Pulmonary artery endothelial cell (primary cell): ENCODE results near the gene OR5M10. TPM values are rescaled to one million over a fixed set of nuclear protein-coding genes. Genes with fewer than 3 reads are reported as not detected.
"Not testable (repeated sequence)": the region's sequence is repeated elsewhere in the genome, so short reads cannot be mapped to it uniquely, and the experiment has no call there.

Experiments
- DNase-seq: peaks from one replicate; pipeline ENCODE4 v3.0.0-alpha.2; 2011; ENCODE audit warnings: low read depth, low spot score
- total RNA-seq: library from RNA; depleted of rRNA; stranded (reverse); fragments of >200 nt; gene quantifications from 2 replicates; pipeline ENCODE4 v1.2.3, GENCODE V29; 2014

OR5M10 gene
- not detected in 2 replicates for total RNA-seq

DNA sequence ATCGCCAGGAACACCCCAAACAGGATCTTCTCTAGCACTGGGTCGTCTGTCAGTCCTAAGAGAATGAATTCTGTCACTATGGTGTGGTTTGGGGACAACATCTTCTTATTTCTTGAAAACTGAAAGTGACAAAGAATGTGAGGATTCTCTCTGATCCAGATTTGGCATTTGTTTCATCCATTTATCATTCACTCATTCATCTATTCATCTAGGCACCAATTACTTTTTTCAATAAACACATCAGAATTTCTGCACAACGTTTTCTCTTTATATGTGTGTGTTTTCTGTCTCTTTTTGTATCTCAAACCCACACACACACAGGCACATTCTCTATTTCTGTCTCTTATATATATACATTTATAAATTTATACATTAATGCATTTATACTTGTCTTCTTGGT, at the start of gene OR5M10:
Gene OR5M10 (minus strand): TSS at position 101 of the 400 bp plus-strand sequence. CDS start 0 bp downstream, at position 101.
- no peak for DNase-seq

GRCh38 chr11:56625946-56626345, 48.4 kb upstream of the OR5M10 start:
- DNase-seq = no peak

GRCh38 chr11:56624661-56625110, 47.2 kb upstream of the OR5M10 start:
- DNase-seq = no peak

GRCh38 chr11:56611174-56611573, 33.7 kb upstream of the OR5M10 start:
- no peak for DNase-seq

- DNase-seq = not testable (repeated sequence)
Observed at GRCh38 chr11:56592088-56592717, 14.7 kb upstream of the OR5M10 start.

DNA sequence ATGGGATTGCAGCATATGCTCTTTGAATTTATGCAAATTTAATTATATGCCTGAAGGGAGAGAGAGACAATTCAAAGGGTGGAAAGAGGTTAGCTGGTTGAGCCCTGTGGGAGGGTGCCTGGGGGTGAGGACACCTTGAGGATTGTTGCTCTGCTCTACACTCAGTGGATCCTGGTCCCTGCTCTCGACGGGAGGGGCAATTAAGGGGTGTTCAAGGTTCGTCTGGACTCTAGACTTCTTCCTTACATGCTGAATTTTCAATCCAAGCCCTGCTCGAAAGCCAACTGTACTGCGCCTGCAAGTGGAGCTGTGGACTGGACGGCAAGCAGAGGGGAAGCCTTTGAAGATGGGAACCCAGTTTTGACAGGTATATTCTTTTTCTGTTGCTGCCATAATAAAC, 18.9 kb downstream of the OR5M10 start:
- no peak for DNase-seq

GRCh38 chr11:56554691-56555090, 22.8 kb downstream of the OR5M10 start:
- not testable (repeated sequence) for DNase-seq

GRCh38 chr11:56545531-56545930, 32.0 kb downstream of the OR5M10 start:
- no peak for DNase-seq

DNA sequence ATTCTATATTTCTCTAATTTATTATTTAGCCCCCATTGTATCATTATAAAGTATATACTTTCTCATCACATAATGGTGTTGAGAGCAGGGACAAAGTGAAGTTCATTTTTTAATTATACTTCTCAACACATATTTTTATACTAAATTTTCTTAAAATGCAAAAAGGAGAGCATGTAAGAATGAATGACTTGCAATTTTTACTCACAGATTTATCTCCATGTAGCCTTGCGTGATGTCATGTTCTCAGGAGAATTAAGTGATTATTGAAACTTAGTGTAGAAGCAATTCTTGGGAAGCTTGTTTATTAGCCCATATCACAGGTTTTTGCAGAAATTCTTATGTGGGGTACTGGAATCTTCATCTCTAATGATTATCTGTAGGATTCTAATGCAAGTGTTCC, 33.8 kb downstream of the OR5M10 start:
- DNase-seq = no peak

DNA sequence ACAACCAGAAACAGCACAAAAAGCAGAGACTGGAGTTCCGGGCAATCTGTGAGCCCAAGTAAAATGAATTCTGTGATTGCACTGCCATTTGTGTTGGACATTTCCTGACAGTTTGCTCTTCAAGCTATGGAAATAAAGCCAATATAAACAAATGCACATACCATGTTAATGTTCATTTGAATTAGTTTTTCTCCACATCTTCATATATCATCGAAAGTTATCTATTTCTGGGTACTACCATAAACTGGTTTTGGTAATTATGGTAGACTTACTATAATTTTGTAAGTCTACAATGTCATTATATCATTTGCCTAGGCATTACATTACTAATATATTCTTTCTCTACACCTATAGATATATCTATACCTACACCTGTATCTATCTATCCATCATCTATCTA, 34.4 kb downstream of the OR5M10 start, which contains the start of gene OR5M11:
Gene OR5M11 (minus strand): TSS at position 101 of the 400 bp plus-strand sequence. CDS start 0 bp downstream, at position 101.
- DNase-seq = no peak

DNA sequence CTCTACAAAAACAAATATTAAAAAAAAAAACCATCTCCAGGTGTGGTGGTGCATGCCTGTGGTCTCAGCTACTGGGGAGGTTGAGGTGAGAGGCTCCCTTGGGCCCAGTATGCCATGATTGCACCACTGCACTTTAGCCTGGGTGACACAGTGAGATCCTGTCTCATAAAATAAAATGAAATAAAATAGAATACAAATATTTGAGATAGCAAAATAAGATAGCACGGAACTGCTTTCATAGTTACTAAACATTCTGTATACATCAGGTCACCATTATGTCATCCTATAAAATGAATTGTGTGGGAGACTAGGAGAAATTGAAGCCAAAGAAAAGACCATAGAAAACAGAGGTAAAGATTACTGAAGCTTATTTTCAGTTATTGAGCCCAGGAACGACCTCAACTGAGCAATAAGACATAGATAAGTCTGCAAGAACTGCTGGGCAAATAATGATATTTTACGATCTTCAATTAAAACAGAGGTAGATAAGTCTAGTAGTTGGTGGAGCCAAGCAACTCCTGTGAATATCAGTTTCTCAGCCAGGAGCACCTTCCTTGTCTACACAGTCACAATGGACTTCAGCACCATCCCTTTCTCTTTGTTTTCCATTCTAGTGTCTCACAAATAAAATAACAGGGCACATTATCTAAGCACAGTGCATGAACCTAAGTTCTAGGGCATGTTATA, 44.3 kb downstream of the OR5M10 start:
- no peak for DNase-seq

DNA sequence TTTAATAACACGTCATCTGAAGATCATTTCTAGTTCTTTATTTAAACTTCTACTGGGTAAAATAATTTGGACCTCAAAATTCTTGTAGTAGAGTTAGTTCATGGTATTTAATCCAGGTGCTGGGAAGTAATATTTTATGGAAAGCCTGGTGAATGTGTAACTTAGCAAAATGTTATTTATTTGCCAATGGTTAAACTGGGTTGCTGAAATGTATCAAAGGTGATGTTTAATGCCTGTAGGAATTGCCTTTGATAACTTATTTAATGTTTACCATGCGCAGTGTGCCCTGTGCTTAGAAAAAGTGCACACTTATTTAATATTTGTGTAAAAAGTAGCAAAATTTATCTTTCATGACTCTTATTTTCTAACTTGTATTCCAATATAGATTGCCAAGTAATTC, 45.7 kb downstream of the OR5M10 start:
- no peak for DNase-seq

Other genes starting within 250 kb of the OR5M10 start
- not detected in 2 replicates for gene OR8K1, start 231.7 kb downstream of the OR5M10 start, total RNA-seq
- gene OR8J1, start 223.4 kb downstream of the OR5M10 start, total RNA-seq = not detected in 2 replicates
- not detected in 2 replicates for gene OR8U1, start 202.1 kb downstream of the OR5M10 start, total RNA-seq
- gene OR5AL1, start 165.0 kb downstream of the OR5M10 start, total RNA-seq = not detected in 2 replicates
- not detected in 2 replicates for gene OR5M3, start 104.4 kb downstream of the OR5M10 start, total RNA-seq
- gene OR5M8, start 86.4 kb downstream of the OR5M10 start, total RNA-seq = not detected in 2 replicates
- not detected in 2 replicates for gene OR5M11, start 34.5 kb downstream of the OR5M10 start, total RNA-seq
- not detected in 2 replicates for gene OR5M1, start 37.2 kb upstream of the OR5M10 start, total RNA-seq
- not detected in 2 replicates for gene OR5AP2, start 64.7 kb upstream of the OR5M10 start, total RNA-seq
- not detected in 2 replicates for gene OR5AR1, start 86.0 kb upstream of the OR5M10 start, total RNA-seq
- not detected in 2 replicates for gene OR9G1, start 121.4 kb upstream of the OR5M10 start, total RNA-seq
- gene OR9G4, start 171.0 kb upstream of the OR5M10 start, total RNA-seq = not detected in 2 replicates